Activated T-helper 17 cell treated with anti-CD3 and anti-CD28 coated beads, Interleukin-2, amount 50 U/mL, for 72 hours (primary cell): ENCODE measurements around the gene BOD1L2. TPM values are rescaled to one million over a fixed set of nuclear protein-coding genes. Genes with fewer than 3 reads are reported as not detected.

ENCODE experiments used
- ATAC-seq: fragments of 150-1000 bp; cut with Tn5 transposase; replicated peaks from 2 replicates; pipeline ENCODE4 v1.10.0; 2021; ENCODE audit warnings: mild to moderate bottlenecking, moderate library complexity
- H3K27ac Mint-ChIP-seq: one replicate; pipeline ENCODE4 v1.8.0; 2022; ENCODE audit warnings: mixed read lengths
- H3K27me3 Mint-ChIP-seq: one replicate; pipeline ENCODE4 v1.8.0; 2022; ENCODE audit warnings: mixed read lengths
- H3K36me3 Mint-ChIP-seq: one replicate; pipeline ENCODE4 v1.8.0; 2022; ENCODE audit warnings: low read depth, mild to moderate bottlenecking, mixed read lengths
- H3K4me1 Mint-ChIP-seq: one replicate; pipeline ENCODE4 v1.8.0; 2022; ENCODE audit warnings: mixed read lengths
- H3K4me3 Mint-ChIP-seq: one replicate; pipeline ENCODE4 v1.8.0; 2022; ENCODE audit warnings: mild to moderate bottlenecking, mixed read lengths
- H3K9me3 Mint-ChIP-seq: one replicate; pipeline ENCODE4 v1.8.0; 2022; ENCODE audit warnings: mixed read lengths
- total RNA-seq, 2 donors: library from RNA; stranded (reverse); gene quantifications; one replicate each; pipeline ENCODE4 v1.2.3, GENCODE V29; 2022

BOD1L2 gene
- total RNA-seq, 2 donors from 2014 or later: not detected

DNA sequence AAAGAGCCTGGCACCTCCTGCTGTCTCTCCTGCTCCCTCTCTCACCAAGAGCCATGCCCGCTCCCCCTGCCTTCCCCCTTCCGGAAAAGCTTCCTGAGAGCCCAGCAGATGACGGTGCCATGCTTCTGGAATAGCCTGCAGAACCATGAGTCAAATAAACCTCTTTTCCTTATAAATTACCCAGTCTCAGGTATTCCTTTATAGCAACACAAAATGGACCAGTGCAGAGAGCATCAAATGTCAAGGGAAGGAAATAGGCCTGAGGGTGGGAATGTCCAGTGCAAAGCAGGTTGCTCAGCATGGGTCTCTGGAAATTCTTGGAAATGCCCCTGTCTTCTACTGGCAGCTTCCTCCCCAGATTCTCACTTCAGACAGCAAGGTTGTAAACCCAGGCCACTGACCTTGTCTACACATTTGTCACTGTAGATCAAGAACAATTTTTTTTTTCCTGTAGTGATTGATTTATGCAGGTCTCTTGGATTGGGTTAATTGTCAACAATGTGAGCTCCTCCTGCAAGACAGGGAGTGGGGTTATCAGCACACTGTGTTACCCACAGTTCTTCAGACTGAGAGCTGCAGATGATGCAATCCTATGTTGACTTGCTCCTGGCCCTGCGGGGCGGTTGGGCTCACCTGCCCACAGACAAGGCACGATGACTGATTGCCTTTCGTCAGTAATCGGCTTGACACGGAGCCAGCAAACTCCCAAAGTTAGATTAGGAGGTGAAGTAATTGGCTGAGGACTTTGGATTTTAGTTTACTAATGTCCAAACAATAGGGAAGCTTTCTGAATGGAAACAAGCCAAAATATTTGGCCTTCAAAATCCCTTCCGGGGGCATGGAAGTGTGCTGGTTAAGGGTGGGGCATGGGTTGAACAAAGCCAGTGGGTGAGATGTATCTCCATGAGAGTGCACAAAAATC is 5.4 kb upstream of the BOD1L2 start:
- no peak for ATAC-seq
- Mint-ChIP-seq H3K9me3 (no peaks in the 10 kb centered on the region), H3K27me3 (peaks cover 4% of the 10 kb centered on the region), H3K27ac (no peak overlapping the region), H3K4me1 (no peaks in the 10 kb centered on the region), H3K36me3 (no peaks in the 10 kb centered on the region), H3K4me3 (no peak overlapping the region)

DNA sequence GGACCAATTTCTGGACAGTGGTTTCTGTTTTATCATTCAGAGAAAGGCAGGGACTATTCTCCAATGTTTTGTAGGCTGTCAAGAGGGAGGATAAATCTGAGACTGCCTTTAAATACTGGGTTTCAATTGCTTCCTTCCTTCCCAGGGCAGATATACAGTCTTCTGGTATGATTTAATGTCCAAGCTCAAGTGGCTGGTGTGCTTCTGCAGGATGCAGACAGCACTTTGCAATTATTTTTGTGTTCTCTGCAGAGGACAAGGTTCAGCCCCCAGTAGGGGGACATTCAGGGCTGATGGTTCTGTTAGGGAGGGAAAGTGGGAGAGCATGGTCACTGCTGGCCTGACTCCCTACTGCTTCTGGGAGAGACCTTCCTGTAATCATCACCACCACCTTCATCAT is 4.6 kb upstream of the BOD1L2 start:
- Mint-ChIP-seq H3K27ac (no peak overlapping the region), H3K27me3 (peaks cover 4% of the 10 kb centered on the region), H3K4me3 (no peak overlapping the region), H3K4me1 (no peaks in the 10 kb centered on the region), H3K36me3 (no peaks in the 10 kb centered on the region), H3K9me3 (no peaks in the 10 kb centered on the region)
- ATAC-seq: no peak

DNA sequence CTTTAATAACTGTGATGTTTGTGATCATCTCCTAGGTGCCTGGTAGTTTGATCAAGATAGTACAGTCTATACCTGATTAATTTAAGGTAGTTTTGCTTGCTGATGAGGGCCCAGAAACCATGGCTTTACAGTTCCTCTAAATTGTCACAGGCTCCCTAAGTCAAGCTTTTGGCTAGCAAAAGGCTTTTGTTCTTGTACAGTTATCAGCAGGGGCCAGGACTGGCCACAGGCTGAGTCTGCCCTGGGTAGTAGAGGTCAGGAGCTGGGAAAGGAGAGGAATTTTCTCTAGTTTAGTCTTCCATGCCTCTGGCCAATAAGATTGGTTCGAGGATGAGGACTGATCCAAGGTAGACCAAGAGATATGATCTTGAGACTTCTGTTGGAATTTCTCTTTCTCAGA is 3.6 kb upstream of the BOD1L2 start:
- no peak for ATAC-seq
- Mint-ChIP-seq H3K4me3 (no peak overlapping the region), H3K36me3 (no peaks in the 10 kb centered on the region), H3K4me1 (no peaks in the 10 kb centered on the region), H3K9me3 (no peaks in the 10 kb centered on the region), H3K27me3 (peaks cover 4% of the 10 kb centered on the region), H3K27ac (no peak overlapping the region)

DNA sequence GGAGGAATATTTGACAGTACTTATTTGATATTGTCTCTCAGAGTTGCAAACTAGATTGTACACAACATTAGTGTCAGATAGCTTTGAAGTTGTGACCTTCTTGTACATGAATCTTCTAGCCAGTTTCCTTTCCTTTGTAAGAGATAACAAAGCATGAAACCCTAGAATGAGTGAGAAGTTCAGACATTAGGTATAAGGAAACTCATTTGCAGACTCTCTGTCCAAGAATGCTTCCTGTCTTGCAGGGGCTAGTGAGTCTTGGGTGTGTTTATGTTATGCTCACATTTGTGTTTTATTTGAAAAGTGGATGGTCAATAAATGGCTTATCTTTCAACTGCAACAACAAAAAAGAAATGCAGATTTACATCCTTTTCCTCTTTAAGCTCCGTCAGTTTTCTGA is 1.4 kb downstream of the BOD1L2 start:
- ATAC-seq: no peak
- peaks cover 23% of the 10 kb centered on the region for H3K27me3 Mint-ChIP-seq
- H3K9me3 Mint-ChIP-seq: no peaks in the 10 kb centered on the region
- H3K36me3 Mint-ChIP-seq: no peaks in the 10 kb centered on the region
- H3K27ac Mint-ChIP-seq: no peak overlapping the region
- H3K4me1 Mint-ChIP-seq: peaks cover 4% of the 10 kb centered on the region
- H3K4me3 Mint-ChIP-seq: no peak overlapping the region

DNA sequence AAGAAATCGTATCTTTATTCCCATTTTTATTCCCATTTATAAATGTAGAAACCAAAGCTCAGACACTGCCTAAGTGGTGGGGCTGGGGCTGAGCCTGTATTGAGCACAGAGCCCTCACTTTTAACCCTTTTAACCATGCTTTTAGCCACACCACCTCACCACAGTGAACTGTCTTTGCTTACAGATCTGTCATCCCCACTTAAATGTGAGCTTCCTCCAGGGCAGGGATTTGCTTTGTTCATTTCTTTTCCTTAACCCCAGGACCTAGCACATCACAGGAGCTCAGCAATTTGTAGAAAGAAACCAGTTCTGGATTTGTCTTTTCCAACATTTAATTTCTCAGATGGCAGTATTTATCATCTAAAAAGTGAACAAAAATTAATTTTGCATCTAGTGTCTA is 2.2 kb downstream of the BOD1L2 start:
- Mint-ChIP-seq H3K27me3 (peaks cover 26% of the 10 kb centered on the region), H3K36me3 (no peaks in the 10 kb centered on the region), H3K9me3 (no peaks in the 10 kb centered on the region), H3K4me1 (peaks cover 4% of the 10 kb centered on the region), H3K27ac (no peak overlapping the region), H3K4me3 (no peak overlapping the region)
- no peak for ATAC-seq

DNA sequence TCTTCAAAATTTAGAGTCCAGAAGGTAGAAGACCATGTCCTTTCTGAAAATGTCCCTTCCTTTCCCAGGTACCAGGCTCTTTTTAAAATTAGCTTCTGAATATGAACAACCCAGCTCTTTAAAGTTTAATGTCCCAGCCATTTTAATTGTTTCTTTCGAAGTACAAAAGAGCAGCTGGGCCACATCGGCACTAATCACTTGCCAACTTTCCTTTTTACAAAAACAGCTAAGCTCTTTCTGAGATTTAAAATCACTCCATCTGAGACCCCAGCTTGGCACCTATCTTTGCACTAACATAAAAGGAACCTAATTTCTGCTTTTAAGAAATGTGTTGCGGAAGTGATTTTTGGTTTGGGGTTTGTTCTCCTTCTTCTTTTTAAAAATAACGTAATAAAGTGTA is 2.6 kb downstream of the BOD1L2 start:
- no peak overlapping the region for H3K4me3 Mint-ChIP-seq
- no peaks in the 10 kb centered on the region for H3K36me3 Mint-ChIP-seq
- peaks cover 4% of the 10 kb centered on the region for H3K4me1 Mint-ChIP-seq
- peaks cover 26% of the 10 kb centered on the region for H3K27me3 Mint-ChIP-seq
- H3K27ac Mint-ChIP-seq: no peak overlapping the region
- no peaks in the 10 kb centered on the region for H3K9me3 Mint-ChIP-seq
- ATAC-seq: no peak

DNA sequence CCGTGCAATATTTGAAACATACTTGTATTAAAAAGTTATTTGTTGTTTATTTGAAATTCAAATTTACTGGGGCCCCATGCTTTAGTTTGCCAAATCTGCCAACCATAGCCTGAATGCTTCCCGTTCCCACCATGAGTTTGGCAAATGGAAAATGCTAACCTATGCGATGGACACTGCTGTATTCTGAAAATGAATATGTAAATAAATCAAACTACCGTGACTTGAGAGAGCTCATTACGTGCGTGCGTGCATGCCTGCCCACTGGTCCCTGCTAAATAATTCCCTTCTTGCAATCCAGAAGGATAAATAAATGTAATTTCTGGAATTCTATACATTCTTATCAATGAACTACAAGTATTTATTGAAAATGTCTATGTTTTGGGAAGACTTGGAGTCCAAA is 3.2 kb downstream of the BOD1L2 start:
- Mint-ChIP-seq H3K27me3 (peaks cover 26% of the 10 kb centered on the region), H3K36me3 (no peaks in the 10 kb centered on the region), H3K4me3 (no peak overlapping the region), H3K9me3 (no peaks in the 10 kb centered on the region), H3K27ac (no peak overlapping the region), H3K4me1 (peaks cover 4% of the 10 kb centered on the region)
- no peak for ATAC-seq

DNA sequence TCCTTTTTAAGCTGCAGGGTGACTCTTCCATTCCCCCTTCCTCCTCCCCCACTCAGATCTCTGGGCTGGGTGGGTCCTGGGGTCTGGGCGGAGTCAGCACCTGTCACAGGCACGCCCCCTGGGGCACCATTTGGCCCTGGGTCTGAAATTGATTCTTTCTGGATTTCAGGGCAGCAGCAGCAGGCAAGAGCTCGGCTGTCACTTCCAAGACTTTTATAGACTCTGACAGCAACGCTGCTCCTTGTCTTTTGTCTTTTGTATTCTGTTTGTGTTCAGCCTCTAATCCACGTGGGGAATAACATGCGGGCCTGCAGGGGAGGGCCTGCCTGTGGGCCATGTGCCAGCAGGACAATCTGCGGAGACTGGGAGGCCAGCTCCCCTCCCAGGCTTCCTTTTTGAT is 3.9 kb downstream of the BOD1L2 start:
- peaks cover 26% of the 10 kb centered on the region for H3K27me3 Mint-ChIP-seq
- ATAC-seq: no peak
- H3K27ac Mint-ChIP-seq: no peak overlapping the region
- no peaks in the 10 kb centered on the region for H3K36me3 Mint-ChIP-seq
- peaks cover 4% of the 10 kb centered on the region for H3K4me1 Mint-ChIP-seq
- H3K4me3 Mint-ChIP-seq: no peak overlapping the region
- H3K9me3 Mint-ChIP-seq: no peaks in the 10 kb centered on the region

DNA sequence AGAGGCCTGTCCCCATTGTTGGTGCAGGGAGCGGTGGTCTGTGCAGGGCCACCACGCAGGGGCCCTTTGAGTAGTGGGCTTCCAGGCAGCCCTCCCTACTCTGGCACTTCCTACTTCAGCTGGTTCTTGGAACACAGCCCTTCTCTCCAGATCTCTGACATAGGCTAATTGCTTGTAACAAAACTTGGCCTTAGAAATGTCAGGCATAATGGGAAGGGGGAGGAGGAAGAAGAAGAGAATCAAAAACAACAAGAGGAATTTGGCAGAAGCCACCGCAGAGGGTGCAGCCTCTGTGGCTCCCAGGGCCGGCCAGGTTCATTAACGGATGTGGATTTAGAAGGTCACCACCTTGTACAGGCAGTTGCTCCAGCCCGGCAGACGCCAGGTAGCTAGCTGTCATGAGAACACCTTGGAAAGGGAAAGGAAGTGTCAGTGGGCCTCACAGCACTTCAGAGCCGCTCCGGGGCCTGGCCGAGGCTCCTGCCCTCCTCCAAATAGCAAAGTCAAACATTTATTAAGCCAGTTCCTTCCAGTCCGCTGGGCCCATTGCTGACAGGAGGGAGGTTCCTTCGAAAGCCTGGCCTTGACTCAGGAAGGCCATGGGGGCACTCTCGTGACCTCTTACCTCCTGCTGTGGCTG is 7.4 kb downstream of the BOD1L2 start:
- H3K27me3 Mint-ChIP-seq: peaks cover 26% of the 10 kb centered on the region
- H3K27ac Mint-ChIP-seq: no peak overlapping the region
- peaks cover 4% of the 10 kb centered on the region for H3K4me1 Mint-ChIP-seq
- no peak for ATAC-seq
- H3K9me3 Mint-ChIP-seq: no peaks in the 10 kb centered on the region
- no peak overlapping the region for H3K4me3 Mint-ChIP-seq
- H3K36me3 Mint-ChIP-seq: no peaks in the 10 kb centered on the region

DNA sequence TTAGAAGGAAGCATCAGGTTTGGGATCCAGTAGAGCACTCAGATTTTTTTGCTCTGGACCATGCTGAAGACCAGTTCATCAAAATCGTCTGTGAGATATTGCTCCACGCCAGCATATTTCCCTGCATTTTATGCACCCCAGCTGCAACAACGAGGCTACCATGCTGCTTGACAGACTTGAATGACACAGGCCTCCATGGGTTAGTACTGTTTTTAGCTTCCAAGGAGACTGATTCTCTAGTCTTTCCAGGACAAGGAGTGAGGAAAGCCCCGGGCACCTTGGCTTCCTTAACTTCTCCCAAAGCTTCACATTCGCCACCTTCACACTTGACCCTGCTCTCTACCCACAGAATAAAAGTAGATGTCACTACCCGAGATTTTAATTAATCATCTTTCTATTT is 17.5 kb downstream of the BOD1L2 start:
- H3K27ac Mint-ChIP-seq: no peak overlapping the region
- no peaks in the 10 kb centered on the region for H3K36me3 Mint-ChIP-seq
- H3K4me1 Mint-ChIP-seq: no peaks in the 10 kb centered on the region
- peaks cover 15% of the 10 kb centered on the region for H3K27me3 Mint-ChIP-seq
- peaks cover 4% of the 10 kb centered on the region for H3K9me3 Mint-ChIP-seq
- no peak overlapping the region for H3K4me3 Mint-ChIP-seq
- ATAC-seq: no peak

DNA sequence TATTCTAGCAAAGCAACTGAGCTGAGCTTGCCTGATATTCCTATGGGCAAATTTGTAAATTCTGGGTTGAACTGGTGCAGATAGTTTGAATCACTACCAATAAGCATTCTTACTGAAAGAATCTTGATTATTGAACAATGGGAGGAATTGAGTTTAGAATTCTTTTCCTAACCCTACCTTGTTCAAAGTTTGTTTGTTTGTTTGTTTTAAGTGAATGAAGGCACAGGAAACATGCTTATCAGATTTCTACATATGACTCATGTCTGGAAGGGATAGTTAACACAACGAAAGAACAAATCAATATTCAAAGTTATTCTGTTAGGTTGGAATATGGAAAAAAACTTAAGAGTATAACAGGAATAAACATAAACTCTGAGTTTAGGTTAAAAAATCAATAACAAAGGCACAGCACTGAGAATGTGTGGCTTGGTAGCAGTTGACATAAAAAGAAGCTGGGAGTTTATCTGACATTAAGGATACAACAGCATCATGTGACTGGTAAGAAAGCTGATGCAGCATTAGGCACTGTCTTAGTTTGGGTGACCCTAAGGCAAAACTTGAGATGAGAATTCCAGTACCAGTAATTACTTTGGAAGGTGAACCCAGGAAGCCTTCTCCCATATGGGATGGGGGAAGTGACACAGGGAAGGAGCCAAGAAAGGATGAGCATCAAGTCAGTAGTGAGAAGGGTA is 20.9 kb downstream of the BOD1L2 start:
- Mint-ChIP-seq H3K4me3 (no peak overlapping the region), H3K27me3 (peaks cover 8% of the 10 kb centered on the region), H3K9me3 (peaks cover 5% of the 10 kb centered on the region), H3K27ac (no peak overlapping the region), H3K36me3 (no peaks in the 10 kb centered on the region), H3K4me1 (no peaks in the 10 kb centered on the region)
- no peak for ATAC-seq

DNA sequence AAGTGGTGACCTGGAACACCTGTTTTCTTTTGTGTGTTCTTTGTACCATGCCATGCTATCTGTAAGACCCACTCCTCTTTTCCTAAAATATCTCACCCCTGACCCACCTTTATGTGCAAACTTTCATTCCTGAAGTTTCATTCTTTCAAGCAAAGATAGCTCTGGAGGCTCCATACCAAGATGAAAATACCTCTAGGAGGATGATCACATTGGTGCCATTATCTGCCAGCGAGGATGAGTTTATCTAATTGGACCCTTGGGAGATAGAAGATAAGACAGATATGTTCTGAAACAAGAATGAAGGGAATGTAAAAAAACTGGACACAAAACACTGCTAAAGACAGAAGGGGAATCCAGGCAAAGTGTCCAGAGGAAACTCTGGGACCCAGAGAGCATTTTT is 24.1 kb downstream of the BOD1L2 start:
- Mint-ChIP-seq H3K36me3 (no peaks in the 10 kb centered on the region), H3K27me3 (peaks cover 3% of the 10 kb centered on the region), H3K9me3 (peaks cover 5% of the 10 kb centered on the region), H3K27ac (no peak overlapping the region), H3K4me1 (no peaks in the 10 kb centered on the region), H3K4me3 (no peak overlapping the region)
- ATAC-seq: no peak

DNA sequence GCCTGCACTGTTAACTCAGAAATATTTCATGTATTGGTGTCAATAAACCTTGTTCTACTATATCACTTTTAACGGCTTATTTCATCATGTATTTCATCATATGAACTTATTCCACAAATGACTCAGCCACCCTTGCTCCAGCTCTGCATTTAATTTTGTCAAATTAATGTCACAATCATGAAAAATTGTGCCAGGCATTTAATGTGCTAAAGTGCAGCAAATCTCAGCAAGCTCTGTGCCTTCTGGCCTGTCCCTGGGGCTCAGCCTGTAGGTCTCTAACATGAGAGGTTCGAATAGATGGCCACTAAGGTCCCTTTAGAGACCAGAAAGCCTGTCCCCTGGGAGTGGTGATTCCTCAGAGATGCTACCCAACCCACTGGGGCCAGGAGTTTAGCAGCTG is 28.6 kb downstream of the BOD1L2 start:
- no peaks in the 10 kb centered on the region for H3K36me3 Mint-ChIP-seq
- H3K4me3 Mint-ChIP-seq: no peak overlapping the region
- no peaks in the 10 kb centered on the region for H3K4me1 Mint-ChIP-seq
- peaks cover 9% of the 10 kb centered on the region for H3K9me3 Mint-ChIP-seq
- ATAC-seq: no peak
- H3K27ac Mint-ChIP-seq: no peak overlapping the region
- H3K27me3 Mint-ChIP-seq: no peaks in the 10 kb centered on the region

DNA sequence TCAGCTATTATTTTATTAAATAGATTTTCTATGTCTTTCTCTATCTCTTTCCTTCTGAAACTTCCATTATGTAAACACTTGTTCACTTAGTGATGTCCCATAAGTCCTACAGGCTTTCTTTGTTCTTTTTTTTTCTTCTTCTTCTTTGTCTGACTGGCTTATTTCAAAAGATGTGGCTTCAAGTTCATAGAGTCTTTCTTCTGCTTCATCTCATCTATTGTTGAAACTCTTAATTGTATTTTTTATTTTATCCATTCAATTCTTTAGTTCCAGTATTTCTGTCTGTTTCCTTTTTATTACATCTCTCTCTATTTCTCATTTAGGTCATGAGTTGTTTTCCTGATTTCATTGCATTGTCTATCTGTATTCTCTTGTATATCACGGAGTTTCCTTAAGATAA is 38.5 kb downstream of the BOD1L2 start:
- H3K27ac Mint-ChIP-seq: no peak overlapping the region
- peaks cover 28% of the 10 kb centered on the region for H3K9me3 Mint-ChIP-seq
- H3K4me3 Mint-ChIP-seq: no peak overlapping the region
- no peaks in the 10 kb centered on the region for H3K36me3 Mint-ChIP-seq
- H3K4me1 Mint-ChIP-seq: no peaks in the 10 kb centered on the region
- H3K27me3 Mint-ChIP-seq: peaks cover 17% of the 10 kb centered on the region
- ATAC-seq: no peak
